Stimulated activated CD8-positive, alpha-beta memory T cell treated with anti-CD3 and anti-CD28 coated beads, Interleukin-4, amount 100 ng/mL, for 48 hours (primary cell): ENCODE measurements around the gene FASN.

Experiments
- DNase-seq: peaks from one replicate; pipeline ENCODE4 v3.0.0-alpha.2; 2020

The FASN gene

GRCh38 chr17:82072827-82073226, 25.2 kb downstream of the FASN start:
- DNase-seq, result no peak

GRCh38 chr17:82070611-82071010, 27.4 kb downstream of the FASN start:
- DNase-seq, result no peak

- peak; percentile 83 for DNase-seq
Measured at GRCh38 chr17:82065638-82066303, 32.3 kb downstream of the FASN start, which contains the start of gene DUS1L. TSS of gene DUS1L (minus strand) at chr17:82065804. CDS start at chr17:82065059, 745 bp downstream.

GRCh38 chr17:82065193-82065637, 32.8 kb downstream of the FASN start:
- DNase-seq, result peak; percentile 47

GRCh38 chr17:82064433-82065192, 33.4 kb downstream of the FASN start:
- DNase-seq, result no peak

GRCh38 chr17:82063424-82064415, 34.3 kb downstream of the FASN start:
- DNase-seq, result no peak

- no peak for DNase-seq
Measured at GRCh38 chr17:82062984-82063368, 35.1 kb downstream of the FASN start.

- DNase-seq, result no peak
Measured at GRCh38 chr17:82062076-82062983, 35.7 kb downstream of the FASN start.

GRCh38 chr17:82061047-82061925, 36.8 kb downstream of the FASN start:
- DNase-seq, result no peak

GRCh38 chr17:82060614-82061013, 37.4 kb downstream of the FASN start:
- no peak for DNase-seq

GRCh38 chr17:82060001-82060380, 38.0 kb downstream of the FASN start:
- DNase-seq, result no peak

- DNase-seq, result no peak
Measured at GRCh38 chr17:82059272-82060000, 38.6 kb downstream of the FASN start.

- DNase-seq, result no peak
Measured at GRCh38 chr17:82058855-82059249, 39.2 kb downstream of the FASN start.

- no peak for DNase-seq
Measured at GRCh38 chr17:82058230-82058854, 39.7 kb downstream of the FASN start.

- no peak for DNase-seq
Measured at GRCh38 chr17:82056729-82057621, 41.1 kb downstream of the FASN start.

- DNase-seq, result no peak
Measured at GRCh38 chr17:82055965-82056728, 41.9 kb downstream of the FASN start.

- DNase-seq, result no peak
Measured at GRCh38 chr17:82055023-82055964, 42.7 kb downstream of the FASN start.
